Right atrium auricular region (tissue), 2 donors: ENCODE results near the gene UVRAG. TPM values are rescaled to one million over a fixed set of nuclear protein-coding genes. Genes with fewer than 3 reads are reported as not detected.

Experiments used
- DNase-seq: peaks from one replicate; pipeline ENCODE4 v3.0.0-alpha.2; 2019; ENCODE audit warnings: low spot score
- H3K27ac ChIP-seq, 2 donors: fragments of 200-600 bp; sonication (generic); 1 replicate in 1 of 2; 2 replicates in 1 of 2; pipeline ENCODE4 v1.5.1; 2016 to 2019
- H3K27me3 ChIP-seq, 2 donors: fragments of 200-600 bp; sonication (generic); one replicate each; pipeline versions ENCODE4 v1.5.1 to v1.6.0; 2017 to 2019
- H3K36me3 ChIP-seq: fragments of 200-600 bp; sonication (generic); one replicate; pipeline ENCODE4 v1.5.1; 2016
- H3K4me1 ChIP-seq, 2 donors: fragments of 200-600 bp; sonication (generic); one replicate each; pipeline versions ENCODE4 v1.5.1 to v1.6.0; 2017 to 2019
- H3K4me3 ChIP-seq, 2 donors: fragments of 200-600 bp; sonication (generic); 1 replicate in 1 of 2; 2 replicates in 1 of 2; pipeline ENCODE4 v1.5.1; 2017 to 2019; ENCODE audit warnings: mild to moderate bottlenecking in 1 of 2, moderate library complexity in 1 of 2
- H3K9me3 ChIP-seq, 2 donors: fragments of 200-600 bp; sonication (generic); one replicate each; pipeline ENCODE4 v1.5.1; 2019
- CTCF ChIP-seq, 2 donors: fragments of 200-600 bp; sonication (generic); IDR thresholded peaks; one replicate each; pipeline ENCODE4 v1.5.1; 2019; ENCODE audit warnings: antibody characterized with exemption in 2 of 2
- total RNA-seq, 2 donors: library from RNA; depleted of rRNA; stranded (reverse); fragments of >200 nt; gene quantifications; one replicate each; pipeline ENCODE4 v1.1.0, GENCODE V29; 2016

UVRAG gene
- total RNA-seq, 2 donors from 2014 or later, result 13.2 to 13.9 TPM

- Histone ChIP-seq H3K4me3 (no peak overlapping the region), H3K27ac (no peak overlapping the region), H3K4me1 (peaks cover 0 to 29% of the 10 kb centered on the region in 2 donors), H3K9me3 (no peaks in the 10 kb centered on the region), H3K36me3 (no peaks in the 10 kb centered on the region), H3K27me3 (no peaks in the 10 kb centered on the region)
- no peak for DNase-seq
- no peak for TF ChIP-seq CTCF (IDR thresholded peaks at IDR 0.05)
Measured at GRCh38 chr11:75940911-75941310, 125.9 kb downstream of the UVRAG start.

- Histone ChIP-seq H3K4me3 (no peak overlapping the region), H3K27ac (no peak overlapping the region), H3K36me3 (no peaks in the 10 kb centered on the region), H3K4me1 (peaks cover 0 to 32% of the 10 kb centered on the region in 2 donors), H3K27me3 (no peaks in the 10 kb centered on the region), H3K9me3 (no peaks in the 10 kb centered on the region)
- TF ChIP-seq CTCF (IDR thresholded peaks at IDR 0.05), result no peak
- no peak for DNase-seq
Measured at GRCh38 chr11:75944515-75944914, 129.5 kb downstream of the UVRAG start.

- Histone ChIP-seq H3K4me3 (no peak overlapping the region), H3K36me3 (no peaks in the 10 kb centered on the region), H3K9me3 (no peaks in the 10 kb centered on the region), H3K27ac (no peak overlapping the region), H3K27me3 (no peaks in the 10 kb centered on the region), H3K4me1 (peaks cover 0 to 26% of the 10 kb centered on the region in 2 donors)
- no peak for DNase-seq
- TF ChIP-seq CTCF (IDR thresholded peaks at IDR 0.05), result no peak
Measured at GRCh38 chr11:75945446-75945845, 130.4 kb downstream of the UVRAG start.

- Histone ChIP-seq H3K4me3 (no peak overlapping the region), H3K9me3 (no peaks in the 10 kb centered on the region), H3K27ac (peak overlapping the region in 1 of 2 donors; percentile 27), H3K27me3 (no peaks in the 10 kb centered on the region), H3K4me1 (peaks cover 0 to 22% of the 10 kb centered on the region in 2 donors), H3K36me3 (no peaks in the 10 kb centered on the region)
- no peak for DNase-seq
- no peak for TF ChIP-seq CTCF (IDR thresholded peaks at IDR 0.05)
Measured at GRCh38 chr11:75945947-75946346, 130.9 kb downstream of the UVRAG start.

- Histone ChIP-seq H3K4me1 (peaks cover 0 to 22% of the 10 kb centered on the region in 2 donors), H3K36me3 (no peaks in the 10 kb centered on the region), H3K27ac (peak overlapping the region in 1 of 2 donors; percentile 27), H3K4me3 (no peak overlapping the region), H3K27me3 (no peaks in the 10 kb centered on the region), H3K9me3 (no peaks in the 10 kb centered on the region)
- no peak for TF ChIP-seq CTCF (IDR thresholded peaks at IDR 0.05)
- DNase-seq, result no peak
Measured at GRCh38 chr11:75946531-75947530, 131.8 kb downstream of the UVRAG start.
